ENCODE results near the gene GRID2.
"Not testable (repeated sequence)": the region's sequence is repeated elsewhere in the genome, so short reads cannot be mapped to it uniquely, and the experiment has no call there.

The GRID2 gene

DNA sequence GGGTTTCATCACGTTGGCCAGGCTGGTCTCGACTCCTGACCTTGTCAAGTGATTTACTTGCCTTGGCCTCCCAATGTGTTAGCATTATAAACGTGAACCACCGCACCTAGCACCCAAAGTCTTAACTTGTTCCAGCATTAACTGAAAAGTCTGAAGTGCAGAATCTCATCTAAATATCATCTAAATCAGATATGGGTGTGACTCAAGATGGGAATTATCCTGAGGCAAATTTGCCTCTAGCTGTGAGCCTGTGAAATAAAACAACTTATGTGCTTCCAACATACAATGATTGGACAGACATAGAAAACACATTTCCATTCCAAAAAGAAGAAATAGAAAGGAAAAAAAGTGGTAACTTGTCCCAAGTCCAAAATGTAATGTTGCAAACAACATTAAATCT, 883.7 kb downstream of the GRID2 start:
- DNase-seq (ENCODE audit: low read depth in 3 of 3) = no peak

GRCh38 chr4:93187892-93188291, 884.1 kb downstream of the GRID2 start:
- no peak for DNase-seq (ENCODE audit: low read depth in 3 of 3)

DNA sequence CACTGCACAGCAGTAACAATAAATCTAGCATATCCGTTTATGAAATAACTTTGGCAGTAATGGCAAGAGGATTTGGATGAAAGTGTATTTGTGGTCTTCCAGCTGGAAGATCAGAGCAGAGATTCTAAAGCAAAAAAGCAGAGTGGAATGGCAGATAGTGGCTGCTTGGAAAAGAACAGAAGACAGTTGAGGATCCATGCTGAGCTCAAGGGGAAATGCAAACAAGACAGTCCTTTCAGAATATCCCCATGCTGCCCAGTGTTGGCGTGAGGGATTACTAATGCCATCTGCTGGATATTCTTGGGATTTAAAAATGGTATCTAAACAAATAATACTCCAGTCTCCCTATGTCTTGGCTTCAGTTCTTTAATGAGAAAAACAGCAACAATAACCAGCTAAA, 895.7 kb downstream of the GRID2 start:
- no peak for DNase-seq (ENCODE audit: low read depth in 3 of 3)

- DNase-seq (ENCODE audit: low read depth in 3 of 3) = no peak
Measured at GRCh38 chr4:93201471-93202096, 897.8 kb downstream of the GRID2 start.

DNA sequence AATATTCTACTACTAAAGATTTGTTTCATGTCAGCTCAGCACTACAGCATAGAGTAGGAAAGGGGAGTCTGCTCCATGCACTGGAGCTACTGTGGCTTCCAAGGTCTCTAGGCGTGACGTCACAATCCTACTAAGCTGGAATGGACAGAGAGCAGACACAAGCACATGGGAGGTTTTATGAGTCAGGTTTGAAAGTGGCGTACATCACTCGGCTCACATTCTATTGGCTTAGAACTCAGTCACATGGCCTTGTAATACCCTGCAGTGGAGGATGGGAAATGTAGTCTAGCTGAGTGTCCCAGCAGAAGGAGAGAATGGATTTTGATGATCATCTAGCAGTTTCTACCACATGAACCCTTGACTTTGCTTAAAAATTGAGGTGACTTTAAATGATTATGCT, 899.9 kb downstream of the GRID2 start:
- DNase-seq (ENCODE audit: low read depth in 3 of 3) = no peak

DNA sequence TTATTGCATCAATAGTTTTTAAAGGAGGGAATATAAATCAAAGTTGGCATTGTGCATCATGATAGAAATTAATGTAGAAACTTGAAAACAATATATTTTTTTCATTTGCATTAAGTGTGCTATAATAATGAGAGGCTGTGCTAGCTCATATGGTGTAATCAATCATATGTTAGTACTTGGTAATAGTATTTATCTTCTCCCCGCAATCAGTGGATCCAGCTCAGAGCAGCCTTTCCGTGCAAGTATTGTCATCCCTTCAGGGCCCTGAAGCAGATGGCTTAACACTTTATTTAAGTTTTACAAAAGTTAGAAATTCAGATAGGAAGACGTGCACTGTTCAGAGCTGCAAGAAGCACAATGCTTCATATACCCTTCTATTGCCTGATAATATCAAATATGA, 908.5 kb downstream of the GRID2 start:
- DNase-seq (ENCODE audit: low read depth in 3 of 3) = no peak

- no peak for DNase-seq (ENCODE audit: low read depth in 3 of 3)
Measured at GRCh38 chr4:93216646-93217045, 912.9 kb downstream of the GRID2 start.

GRCh38 chr4:93217431-93217830, 913.7 kb downstream of the GRID2 start:
- DNase-seq (ENCODE audit: low read depth in 3 of 3) = no peak

DNA sequence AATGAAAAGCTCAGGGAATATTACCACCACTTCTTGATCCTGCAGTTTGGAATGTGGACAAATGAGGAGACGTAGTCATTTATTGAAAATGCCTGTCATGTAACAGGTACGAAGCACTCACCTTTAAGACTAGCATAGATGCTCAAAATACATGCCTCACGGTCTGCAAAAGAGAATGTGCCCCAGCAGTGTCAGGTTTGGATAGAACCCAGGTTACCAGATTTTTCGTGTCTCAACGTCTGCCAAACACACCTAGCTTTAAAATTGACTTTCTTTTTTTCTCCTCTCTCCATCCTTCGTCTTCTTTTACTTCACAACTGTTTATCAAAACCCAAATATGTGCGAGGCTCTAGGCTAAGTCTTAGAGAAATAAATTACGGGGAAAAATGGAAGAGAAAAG, 918.0 kb downstream of the GRID2 start:
- no peak for DNase-seq (ENCODE audit: low read depth in 3 of 3)

- no peak for DNase-seq (ENCODE audit: low read depth in 3 of 3)
Measured at GRCh38 chr4:93228021-93228420, 924.3 kb downstream of the GRID2 start.

DNA sequence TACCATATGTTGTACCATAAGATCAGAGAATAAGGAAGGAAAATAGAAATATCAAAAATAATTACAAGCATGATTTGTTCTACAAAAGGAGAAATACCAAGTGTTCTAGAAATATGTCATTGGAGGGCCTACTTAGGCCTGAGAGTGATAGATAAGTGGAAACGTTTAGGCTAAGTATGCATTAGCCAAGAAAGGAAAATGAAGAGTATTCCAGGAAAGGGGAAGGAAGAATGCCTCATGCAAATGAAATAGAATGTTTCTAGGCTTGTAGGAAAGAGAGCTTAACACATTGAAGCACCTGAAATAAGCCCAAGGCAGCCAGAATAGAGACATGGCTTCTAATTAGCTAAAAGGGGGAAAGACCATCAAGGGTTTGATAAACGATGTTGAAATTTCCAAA, 929.1 kb downstream of the GRID2 start:
- no peak for DNase-seq (ENCODE audit: low read depth in 3 of 3)

DNA sequence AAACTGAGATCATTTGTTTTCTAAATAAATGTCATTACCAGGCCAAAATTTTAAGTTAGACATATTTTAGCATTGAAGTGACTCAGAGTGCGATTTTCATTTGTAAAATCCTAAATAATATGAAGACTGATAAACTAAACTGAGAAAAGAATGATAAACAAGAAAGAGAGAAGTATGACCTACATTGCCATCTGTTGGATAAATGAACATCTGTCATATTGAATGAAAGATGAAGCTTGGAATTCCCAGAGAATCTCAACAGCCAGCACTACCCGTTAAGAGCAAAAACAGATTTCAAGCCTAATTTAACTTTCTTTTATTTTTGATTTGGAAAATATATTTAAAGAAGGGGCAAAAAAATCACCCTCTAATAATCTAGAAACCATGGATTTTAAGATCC, 933.8 kb downstream of the GRID2 start:
- no peak for DNase-seq (ENCODE audit: low read depth in 3 of 3)

DNA sequence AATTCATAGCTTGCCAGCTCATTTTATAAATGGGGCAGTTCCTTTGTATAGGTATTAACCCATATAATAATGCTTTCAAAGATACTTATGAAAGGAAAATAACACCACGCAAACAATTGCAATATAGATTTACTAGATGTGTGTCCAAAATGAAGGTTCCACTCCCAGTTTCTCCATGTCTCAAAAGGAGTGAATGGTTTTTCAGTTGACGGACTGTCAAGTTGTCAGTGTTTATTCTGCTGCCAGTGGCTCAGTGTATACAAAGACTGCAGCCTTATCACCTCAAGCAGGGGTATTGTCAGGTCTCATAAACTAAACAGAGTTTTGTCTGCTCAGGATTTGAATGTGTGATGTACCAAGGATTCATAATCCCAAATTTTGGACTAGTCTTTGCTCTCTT, 939.5 kb downstream of the GRID2 start:
- no peak for DNase-seq (ENCODE audit: low read depth in 3 of 3)

DNA sequence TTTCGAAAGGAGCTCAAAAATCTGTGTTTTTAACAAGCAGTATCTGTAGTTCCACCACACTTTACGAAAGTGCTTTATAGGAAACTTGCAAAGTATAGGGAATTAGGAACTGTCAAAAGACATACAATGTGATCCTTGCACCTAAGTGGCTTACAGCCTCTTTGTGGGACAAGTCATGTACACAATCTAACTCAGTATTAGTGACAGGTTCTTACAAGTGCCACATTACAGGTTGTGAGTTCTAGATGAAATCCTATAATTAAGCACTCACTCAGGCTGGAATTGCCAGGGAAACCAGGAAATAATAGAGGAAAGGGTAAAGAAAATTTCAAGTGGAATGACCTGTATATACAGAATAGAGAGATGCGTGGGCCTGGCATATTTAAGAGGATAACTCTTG, 957.4 kb downstream of the GRID2 start:
- no peak for DNase-seq (ENCODE audit: low read depth in 3 of 3)

- DNase-seq (ENCODE audit: low read depth in 3 of 3) = no peak
Measured at GRCh38 chr4:93263166-93263565, 959.4 kb downstream of the GRID2 start.

GRCh38 chr4:93267747-93268146, 964.0 kb downstream of the GRID2 start:
- no peak for DNase-seq (ENCODE audit: low read depth in 3 of 3)

- DNase-seq (ENCODE audit: low read depth in 3 of 3) = no peak
Measured at GRCh38 chr4:93285346-93285745, 981.6 kb downstream of the GRID2 start.

DNA sequence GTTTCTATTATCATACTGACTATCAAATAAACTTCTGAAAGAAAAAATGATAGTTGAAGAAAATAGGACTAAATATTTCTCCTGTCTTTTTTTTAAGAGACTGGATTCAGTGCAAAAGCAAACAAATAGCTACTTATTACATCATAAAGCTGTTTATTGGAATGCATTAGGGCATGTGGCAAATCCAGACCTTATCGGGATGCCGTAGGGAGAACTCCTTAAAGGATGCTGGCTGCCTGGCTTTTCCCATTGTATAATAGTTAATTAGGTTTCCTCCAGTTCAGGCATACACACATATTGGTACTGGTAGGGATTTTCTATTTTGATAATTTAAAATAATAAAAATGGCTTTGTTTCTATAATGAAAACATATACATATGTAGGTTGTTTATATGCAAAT, 985.5 kb downstream of the GRID2 start:
- DNase-seq (ENCODE audit: low read depth in 3 of 3) = no peak

GRCh38 chr4:93289831-93290230, 986.1 kb downstream of the GRID2 start:
- DNase-seq (ENCODE audit: low read depth in 3 of 3) = no peak

- no peak for DNase-seq (ENCODE audit: low read depth in 3 of 3)
Measured at GRCh38 chr4:93299118-93299517, 995.4 kb downstream of the GRID2 start.

DNA sequence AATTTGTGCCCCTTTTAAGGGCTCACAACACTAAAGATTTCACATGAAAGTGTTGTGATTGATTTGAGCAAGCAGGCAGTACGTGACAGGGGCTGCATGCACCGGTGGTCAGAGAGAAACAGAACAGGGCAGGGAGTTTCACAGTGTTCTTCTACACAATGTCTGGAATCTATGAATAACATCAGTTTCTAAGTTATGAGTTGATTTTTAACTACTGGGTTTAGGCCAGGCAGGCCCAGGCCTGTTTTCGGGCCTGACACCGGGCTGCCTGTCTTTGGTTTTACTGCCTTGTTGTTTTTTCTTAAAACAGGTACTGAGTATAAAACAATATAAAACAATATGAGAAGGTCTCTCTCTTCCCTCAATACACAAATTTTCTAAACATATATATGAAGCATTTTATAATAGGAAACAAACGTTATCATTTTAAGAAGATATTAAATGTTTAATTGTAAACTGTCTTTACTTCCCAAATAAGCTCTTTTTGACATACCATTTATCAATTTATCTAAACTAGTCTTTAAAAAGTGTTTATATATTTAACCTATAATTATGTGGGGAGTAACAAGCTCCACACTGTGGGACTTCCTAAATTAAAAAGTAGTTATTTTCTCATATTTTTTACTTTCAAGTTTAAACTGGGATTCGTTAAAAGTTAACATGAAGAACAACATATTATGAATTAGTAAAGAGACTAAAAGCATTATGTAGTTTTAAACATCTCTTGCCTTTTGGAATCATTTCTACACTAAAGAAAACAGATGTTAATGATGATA, 997.2 kb downstream of the GRID2 start:
- DNase-seq (ENCODE audit: low read depth in 3 of 3) = not testable (repeated sequence)

GRCh38 chr4:93302310-93302709, 998.5 kb downstream of the GRID2 start:
- DNase-seq (ENCODE audit: low read depth in 3 of 3) = no peak

GRCh38 chr4:93303440-93303839, 999.7 kb downstream of the GRID2 start:
- DNase-seq (ENCODE audit: low read depth in 3 of 3) = no peak

DNA sequence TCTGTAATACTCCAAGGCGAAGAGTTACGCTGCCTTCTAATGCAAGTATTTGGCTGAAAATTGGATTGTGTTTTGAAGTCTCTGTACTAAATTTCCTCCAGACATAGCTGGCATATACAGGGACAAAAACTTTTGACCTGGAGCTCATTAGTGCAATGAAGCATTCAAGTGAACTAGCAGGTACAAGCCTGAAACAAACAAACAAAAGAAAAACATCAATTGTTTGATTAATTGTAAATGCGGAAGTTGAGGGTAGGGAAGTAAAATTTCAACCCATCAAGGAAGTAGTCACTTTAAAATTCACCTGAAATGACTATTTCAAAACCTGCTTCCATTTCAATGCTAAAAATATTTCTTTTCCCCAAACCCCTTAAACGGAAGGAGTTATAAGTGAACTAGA, 1008.5 kb downstream of the GRID2 start:
- DNase-seq (ENCODE audit: low read depth in 3 of 3) = no peak

Measured in stimulated activated CD4-positive, alpha-beta T cell treated with anti-CD3 and anti-CD28 coated beads, TNF-alpha, amount 100 ng/mL, for 24 hours (primary cell).